Mesendoderm (in vitro differentiated cells): ENCODE results near the gene DLG2.
"Not testable (repeated sequence)": the region's sequence is repeated elsewhere in the genome, so short reads cannot be mapped to it uniquely, and the experiment has no call there.

Source experiments
- DNase-seq: peaks from one replicate; pipeline ENCODE4 v3.0.0; 2013
- H2AK5ac ChIP-seq: 2 replicates; pipeline ENCODE4 v1.6.1; 2013; ENCODE audit warnings: low read length, inconsistent platforms
- H2BK120ac ChIP-seq: 2 replicates; pipeline ENCODE4 v1.6.1; 2013; ENCODE audit warnings: low read depth, mild to moderate bottlenecking, low read length, moderate library complexity, mixed read lengths
- H2BK15ac ChIP-seq: replicated peaks from 2 replicates; pipeline ENCODE4 v1.6.1; 2013; ENCODE audit warnings: low read depth, mild to moderate bottlenecking, moderate library complexity
- H2BK5ac ChIP-seq: 2 replicates; pipeline ENCODE4 v1.6.1; 2013; ENCODE audit warnings: low read length, inconsistent platforms
- H3K18ac ChIP-seq: 2 replicates; pipeline ENCODE4 v1.6.1; 2013; ENCODE audit warnings: mild to moderate bottlenecking, low read length, mixed read lengths
- H3K23ac ChIP-seq: one replicate; pipeline ENCODE4 v1.6.1; 2013; ENCODE audit warnings: low read length
- H3K27ac ChIP-seq: 2 replicates; pipeline ENCODE4 v1.5.1; 2013; ENCODE audit warnings: low read depth, mild to moderate bottlenecking, inconsistent platforms, low read length, moderate library complexity
- H3K27me3 ChIP-seq: 2 replicates; pipeline ENCODE4 v1.6.1; 2013; ENCODE audit warnings: low read length, control low read depth, mild to moderate bottlenecking, inconsistent platforms; ENCODE audit not compliant: insufficient read depth, poor library complexity
- H3K36me3 ChIP-seq: 2 replicates; pipeline ENCODE4 v1.6.1; 2013; ENCODE audit warnings: low read length, inconsistent platforms; ENCODE audit not compliant: control insufficient read depth, insufficient read depth
- H3K4ac ChIP-seq: one replicate; pipeline ENCODE4 v1.6.1; 2013; ENCODE audit warnings: low read depth, mild to moderate bottlenecking, low read length, moderate library complexity
- H3K4me1 ChIP-seq: 2 replicates; pipeline ENCODE4 v1.6.1; 2013; ENCODE audit warnings: low read depth, low read length, inconsistent platforms; ENCODE audit not compliant: control insufficient read depth
- H3K4me2 ChIP-seq: 2 replicates; pipeline ENCODE4 v1.6.1; 2013; ENCODE audit warnings: low read length
- H3K4me3 ChIP-seq: 2 replicates; pipeline ENCODE4 v1.5.1; 2013; ENCODE audit warnings: mild to moderate bottlenecking, low read length
- H3K56ac ChIP-seq: one replicate; pipeline ENCODE4 v1.6.1; 2013; ENCODE audit warnings: low read length
- H3K79me1 ChIP-seq: 2 replicates; pipeline ENCODE4 v1.6.1; 2013; ENCODE audit warnings: low read length, inconsistent platforms
- H3K79me2 ChIP-seq: 2 replicates; pipeline ENCODE4 v1.6.1; 2013; ENCODE audit warnings: mild to moderate bottlenecking, low read length; ENCODE audit not compliant: control insufficient read depth, insufficient read depth
- H3K9ac ChIP-seq: 2 replicates; pipeline ENCODE4 v1.6.1; 2013; ENCODE audit warnings: low read length, inconsistent platforms
- H4K5ac ChIP-seq: one replicate; pipeline ENCODE4 v1.6.1; 2013; ENCODE audit warnings: low read length
- H4K8ac ChIP-seq: one replicate; pipeline ENCODE4 v1.6.1; 2013; ENCODE audit warnings: low read depth, mild to moderate bottlenecking, control low read depth, low read length, moderate library complexity
- WGBS: extraction: QIAGEN DNeasy Blood & Tissue Kit; methylation state at CpG from one replicate; pipeline ENCODE4 v1.1.7; 2013; ENCODE audit warnings: low lambda C conversion rate, missing lambda C conversion rate; ENCODE audit not compliant: insufficient coverage; ENCODE audit errors: extremely low coverage; 5-methylcytosine and 5-hydroxymethylcytosine counted together

Gene DLG2

GRCh38 chr11:84794663-84795443 is 832.3 kb downstream of the DLG2 start:
- Histone ChIP-seq H3K23ac (no peak overlapping the region), H2BK5ac (no peak overlapping the region), H3K27ac (no peak overlapping the region), H3K56ac (no peak overlapping the region), H3K4me3 (no peak overlapping the region), H2AK5ac (no peak overlapping the region), H3K9ac (no peak overlapping the region), H3K36me3 (no peaks in the 10 kb centered on the region), H3K79me2 (no peaks in the 10 kb centered on the region), H4K5ac (no peak overlapping the region), H3K4ac (no peak overlapping the region), H3K27me3 (no peaks in the 10 kb centered on the region), H3K79me1 (no peaks in the 10 kb centered on the region), H2BK120ac (no peak overlapping the region), H3K18ac (no peak overlapping the region), H2BK15ac (no peak overlapping the region), H3K4me1 (no peaks in the 10 kb centered on the region), H4K8ac (no peak overlapping the region), H3K4me2 (no peak overlapping the region)
- WGBS = no CpG with 5 or more reads among the region's 10 CpGs
- DNase-seq = no peak

GRCh38 chr11:84793318-84793717 is 833.8 kb downstream of the DLG2 start:
- no CpG with 5 or more reads among the region's 2 CpGs for WGBS
- H2BK15ac ChIP-seq = no peak overlapping the region

DNA sequence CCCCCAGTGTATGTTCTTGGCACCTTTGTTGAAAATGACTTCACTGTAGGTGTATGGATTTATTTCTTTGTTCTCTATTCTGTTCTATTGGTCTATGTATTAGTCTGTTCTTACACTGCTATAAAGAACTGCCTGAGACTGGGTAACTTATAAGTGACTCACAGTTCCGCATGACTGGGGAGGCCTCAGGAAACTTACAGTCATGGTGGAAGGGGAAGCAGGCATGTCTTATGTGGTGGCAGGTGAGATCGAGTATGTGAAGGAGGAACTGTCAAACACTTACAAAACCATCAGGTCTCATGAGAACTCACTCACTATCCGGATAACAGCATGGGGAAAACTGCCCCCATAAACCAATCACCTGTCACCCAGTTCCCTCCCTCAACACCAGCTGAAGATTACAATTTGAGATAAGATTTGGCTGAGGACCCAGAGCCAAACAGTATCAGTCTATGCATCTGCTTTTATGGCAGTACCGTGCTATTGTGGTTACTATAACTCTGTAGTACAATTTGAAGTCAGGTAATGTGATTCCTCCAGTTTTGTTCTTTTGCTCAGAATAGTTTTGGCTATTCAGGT is 836.2 kb downstream of the DLG2 start:
- no CpG with 5 or more reads among the region's 4 CpGs for WGBS
- H3K27ac ChIP-seq = no peak overlapping the region
- H4K5ac ChIP-seq = no peak overlapping the region
- no peak overlapping the region for H4K8ac ChIP-seq
- no peak overlapping the region for H3K23ac ChIP-seq
- no peaks in the 10 kb centered on the region for H3K36me3 ChIP-seq
- no peak overlapping the region for H3K4me3 ChIP-seq
- no peaks in the 10 kb centered on the region for H3K27me3 ChIP-seq
- no peak overlapping the region for H2BK120ac ChIP-seq
- DNase-seq = no peak
- no peak overlapping the region for H3K4me2 ChIP-seq
- H3K9ac ChIP-seq = no peak overlapping the region
- no peaks in the 10 kb centered on the region for H3K79me1 ChIP-seq
- H2BK15ac ChIP-seq = no peak overlapping the region
- no peak overlapping the region for H3K18ac ChIP-seq
- H3K56ac ChIP-seq = no peak overlapping the region
- H2BK5ac ChIP-seq = no peak overlapping the region
- no peak overlapping the region for H3K4ac ChIP-seq
- no peaks in the 10 kb centered on the region for H3K79me2 ChIP-seq
- no peak overlapping the region for H2AK5ac ChIP-seq
- no peaks in the 10 kb centered on the region for H3K4me1 ChIP-seq

More at GRCh38 chr11:84793318-84793717, 833.8 kb downstream of the DLG2 start:
- H3K4me3 ChIP-seq = no peak overlapping the region
- no peaks in the 10 kb centered on the region for H3K36me3 ChIP-seq
- no peak for DNase-seq
- H3K9ac ChIP-seq = no peak overlapping the region
- no peak overlapping the region for H2BK120ac ChIP-seq
- no peak overlapping the region for H3K4ac ChIP-seq
- H3K79me1 ChIP-seq = no peaks in the 10 kb centered on the region
- no peak overlapping the region for H2BK5ac ChIP-seq
- no peaks in the 10 kb centered on the region for H3K4me1 ChIP-seq
- H3K27ac ChIP-seq = no peak overlapping the region
- no peaks in the 10 kb centered on the region for H3K79me2 ChIP-seq
- no peak overlapping the region for H3K18ac ChIP-seq
- H3K56ac ChIP-seq = no peak overlapping the region
- H3K4me2 ChIP-seq = no peak overlapping the region
- no peak overlapping the region for H3K23ac ChIP-seq
- no peaks in the 10 kb centered on the region for H3K27me3 ChIP-seq
- no peak overlapping the region for H2AK5ac ChIP-seq
- H4K8ac ChIP-seq = no peak overlapping the region
- no peak overlapping the region for H4K5ac ChIP-seq

DNA sequence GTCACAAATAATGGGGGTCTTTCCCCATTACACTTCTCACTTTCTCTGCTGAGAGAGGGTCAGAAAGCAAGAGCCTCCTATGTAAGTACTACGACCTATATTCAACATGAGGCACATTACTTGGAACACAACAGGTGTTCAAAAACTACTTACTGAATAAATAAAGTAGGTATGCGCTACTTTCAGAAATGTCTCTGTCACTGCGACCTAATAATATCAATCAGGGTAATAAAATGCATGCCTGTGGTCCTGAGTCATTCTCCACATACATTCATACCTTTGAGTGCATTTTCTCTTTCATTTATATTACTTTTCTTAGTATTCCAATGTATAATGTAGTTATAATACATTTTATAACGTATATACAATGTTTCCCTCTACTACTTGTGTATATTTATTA is 838.9 kb downstream of the DLG2 start:
- Histone ChIP-seq H3K27me3 (no peaks in the 10 kb centered on the region), H2AK5ac (no peak overlapping the region), H3K27ac (no peak overlapping the region), H3K18ac (no peak overlapping the region), H3K4me1 (no peaks in the 10 kb centered on the region), H2BK5ac (no peak overlapping the region), H3K79me1 (no peaks in the 10 kb centered on the region), H2BK15ac (no peak overlapping the region), H4K8ac (no peak overlapping the region), H3K9ac (no peak overlapping the region), H3K4me2 (no peak overlapping the region), H3K56ac (no peak overlapping the region), H3K4ac (no peak overlapping the region), H3K23ac (no peak overlapping the region), H2BK120ac (no peak overlapping the region), H3K4me3 (no peak overlapping the region), H3K79me2 (no peaks in the 10 kb centered on the region), H3K36me3 (no peaks in the 10 kb centered on the region), H4K5ac (no peak overlapping the region)
- DNase-seq = no peak
- WGBS = no CpG with 5 or more reads among the region's 4 CpGs

DNA sequence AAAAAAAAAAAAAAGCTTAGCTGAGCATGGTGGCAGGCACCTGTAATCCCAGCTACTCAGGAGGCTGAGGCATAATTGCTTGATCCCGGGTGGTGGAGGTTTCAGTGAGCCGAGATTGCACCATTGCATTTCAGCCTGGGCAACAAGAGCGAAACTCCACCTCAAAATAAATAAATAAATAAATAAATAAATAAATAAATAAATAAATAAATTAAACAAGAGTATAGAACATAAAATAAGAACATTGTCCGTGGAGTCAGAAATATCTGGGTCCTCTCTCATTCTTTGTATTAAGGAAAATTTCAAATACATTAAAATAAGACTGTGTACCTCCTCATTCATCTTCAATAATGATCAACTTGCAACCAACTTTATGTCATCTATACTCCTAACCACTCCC is 843.0 kb downstream of the DLG2 start:
- not testable (repeated sequence) for H3K27me3 ChIP-seq, H3K4me1 ChIP-seq
- no CpG with 5 or more reads among the region's 4 CpGs for WGBS

More for the DNA sequence above, 843.0 kb downstream of the DLG2 start:
- DNase-seq, H2BK15ac ChIP-seq, H2BK120ac ChIP-seq, H3K4me2 ChIP-seq, H4K5ac ChIP-seq, H3K18ac ChIP-seq, H3K56ac ChIP-seq, H3K23ac ChIP-seq, H2BK5ac ChIP-seq, H3K79me2 ChIP-seq, H3K79me1 ChIP-seq, H3K27ac ChIP-seq, H3K9ac ChIP-seq, H2AK5ac ChIP-seq, H4K8ac ChIP-seq, H3K36me3 ChIP-seq, H3K4me3 ChIP-seq, H3K4ac ChIP-seq: not testable (repeated sequence)
